Upper lobe of left lung (tissue), 4 donors: Measurements from ENCODE around the gene WDR19.

ENCODE experiments used
- POLR2A ChIP-seq, 4 donors: fragments of 450-650 bp; IDR thresholded peaks; one replicate each; pipeline ENCODE4 v1.5.1; 2016 to 2017; ENCODE audit warnings: antibody characterized with exemption in 4 of 4, mild to moderate bottlenecking in 2 of 4
- POLR2AphosphoS5 ChIP-seq, 2 donors: sonication (generic); formaldehyde crosslinking; IDR thresholded peaks; one replicate each; pipeline ENCODE4 v1.5.1; 2017; ENCODE audit warnings: antibody characterized with exemption in 2 of 2
- TF ChIP-seq, protein P1 (sequence below), 6 experiments: fragments of 450-650 bp in 4 of 6; fragments of 200-600 bp in 2 of 6; sonication (generic) in 2 of 6; IDR thresholded peaks; one replicate each; pipeline ENCODE4 v1.5.1; 2016 to 2019; ENCODE audit warnings: antibody characterized with exemption in 6 of 6

DNA sequence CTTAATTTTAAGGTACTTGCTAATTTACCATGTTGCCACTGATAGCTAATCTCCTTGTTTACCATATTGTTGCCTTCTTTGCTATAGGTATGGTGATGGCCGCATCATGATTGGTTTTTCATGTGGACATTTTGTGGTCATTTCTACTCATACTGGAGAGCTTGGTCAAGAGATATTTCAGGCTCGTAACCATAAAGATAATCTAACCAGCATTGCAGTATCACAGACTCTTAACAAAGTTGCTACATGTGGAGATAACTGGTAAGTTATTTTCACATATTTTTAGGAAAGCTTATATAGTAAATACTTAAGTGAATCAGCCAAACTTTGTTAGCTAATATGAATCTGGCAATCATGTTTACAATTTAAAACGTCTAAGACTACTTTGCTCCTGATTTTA lies 23.1 kb downstream of the WDR19 start:
- TF ChIP-seq, protein P1, sequence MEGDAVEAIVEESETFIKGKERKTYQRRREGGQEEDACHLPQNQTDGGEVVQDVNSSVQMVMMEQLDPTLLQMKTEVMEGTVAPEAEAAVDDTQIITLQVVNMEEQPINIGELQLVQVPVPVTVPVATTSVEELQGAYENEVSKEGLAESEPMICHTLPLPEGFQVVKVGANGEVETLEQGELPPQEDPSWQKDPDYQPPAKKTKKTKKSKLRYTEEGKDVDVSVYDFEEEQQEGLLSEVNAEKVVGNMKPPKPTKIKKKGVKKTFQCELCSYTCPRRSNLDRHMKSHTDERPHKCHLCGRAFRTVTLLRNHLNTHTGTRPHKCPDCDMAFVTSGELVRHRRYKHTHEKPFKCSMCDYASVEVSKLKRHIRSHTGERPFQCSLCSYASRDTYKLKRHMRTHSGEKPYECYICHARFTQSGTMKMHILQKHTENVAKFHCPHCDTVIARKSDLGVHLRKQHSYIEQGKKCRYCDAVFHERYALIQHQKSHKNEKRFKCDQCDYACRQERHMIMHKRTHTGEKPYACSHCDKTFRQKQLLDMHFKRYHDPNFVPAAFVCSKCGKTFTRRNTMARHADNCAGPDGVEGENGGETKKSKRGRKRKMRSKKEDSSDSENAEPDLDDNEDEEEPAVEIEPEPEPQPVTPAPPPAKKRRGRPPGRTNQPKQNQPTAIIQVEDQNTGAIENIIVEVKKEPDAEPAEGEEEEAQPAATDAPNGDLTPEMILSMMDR (IDR thresholded peaks at IDR 0.05), result no peak
- TF ChIP-seq POLR2AphosphoS5 (IDR thresholded peaks at IDR 0.05) (no peak), POLR2A (IDR thresholded peaks at IDR 0.05) (no peak)
